ENCODE measurements around the gene GPX1. TPM values are rescaled to one million over a fixed set of nuclear protein-coding genes. Genes with fewer than 3 reads are reported as not detected.
"Not testable (repeated sequence)": the region's sequence is repeated elsewhere in the genome, so short reads cannot be mapped to it uniquely, and the experiment has no call there.

Gene GPX1
- total RNA-seq, 1 experiment from 2014 or later: 589 TPM

DNA sequence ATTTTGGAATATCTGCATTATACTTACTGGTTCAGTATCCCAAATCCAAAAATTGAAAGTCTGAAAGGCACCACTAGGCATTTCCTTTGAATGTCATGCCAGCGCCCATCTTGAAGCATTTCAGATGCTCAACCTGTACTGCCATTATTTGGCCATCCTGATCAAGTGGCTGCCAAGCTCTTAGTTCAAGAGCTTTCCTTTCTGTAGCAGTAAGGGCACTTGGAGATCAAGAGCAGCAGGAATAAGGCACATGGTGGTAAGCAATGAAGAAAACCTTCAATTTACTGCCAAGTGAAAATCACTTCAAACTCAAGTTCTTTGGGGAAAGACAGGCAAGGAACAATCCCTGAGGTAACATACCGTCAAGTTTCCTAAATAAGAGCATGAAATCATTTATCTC is 43.6 kb upstream of the GPX1 start:
- peaks cover 44% of the 10 kb centered on the region for H3K36me3 Mint-ChIP-seq (ENCODE audit: insufficient read depth, unreplicated experiment)
- DNase-seq (ENCODE audit: unreplicated experiment): no peak
- no peaks in the 10 kb centered on the region for H3K27me3 Mint-ChIP-seq (ENCODE audit: insufficient read depth, unreplicated experiment)
- H3K9me3 Mint-ChIP-seq (ENCODE audit: unreplicated experiment): no peaks in the 10 kb centered on the region
- intact Hi-C loops (cut with micrococcal nuclease): no loop called here
- ChIA-PET CTCF (interaction anchor here (1.0 kb wide), 1 partner anchor 13 kb away, joined by 8 read pairs; no protein-coding TSS in a partner anchor), POLR2A (no interaction called here)
- TF ChIP-seq, protein P1, sequence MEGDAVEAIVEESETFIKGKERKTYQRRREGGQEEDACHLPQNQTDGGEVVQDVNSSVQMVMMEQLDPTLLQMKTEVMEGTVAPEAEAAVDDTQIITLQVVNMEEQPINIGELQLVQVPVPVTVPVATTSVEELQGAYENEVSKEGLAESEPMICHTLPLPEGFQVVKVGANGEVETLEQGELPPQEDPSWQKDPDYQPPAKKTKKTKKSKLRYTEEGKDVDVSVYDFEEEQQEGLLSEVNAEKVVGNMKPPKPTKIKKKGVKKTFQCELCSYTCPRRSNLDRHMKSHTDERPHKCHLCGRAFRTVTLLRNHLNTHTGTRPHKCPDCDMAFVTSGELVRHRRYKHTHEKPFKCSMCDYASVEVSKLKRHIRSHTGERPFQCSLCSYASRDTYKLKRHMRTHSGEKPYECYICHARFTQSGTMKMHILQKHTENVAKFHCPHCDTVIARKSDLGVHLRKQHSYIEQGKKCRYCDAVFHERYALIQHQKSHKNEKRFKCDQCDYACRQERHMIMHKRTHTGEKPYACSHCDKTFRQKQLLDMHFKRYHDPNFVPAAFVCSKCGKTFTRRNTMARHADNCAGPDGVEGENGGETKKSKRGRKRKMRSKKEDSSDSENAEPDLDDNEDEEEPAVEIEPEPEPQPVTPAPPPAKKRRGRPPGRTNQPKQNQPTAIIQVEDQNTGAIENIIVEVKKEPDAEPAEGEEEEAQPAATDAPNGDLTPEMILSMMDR (IDR thresholded peaks at IDR 0.05; ENCODE audit: unreplicated experiment): no peak
- H3K4me3 Mint-ChIP-seq (ENCODE audit: unreplicated experiment): no peak overlapping the region
- no peak overlapping the region for H3K27ac Mint-ChIP-seq (ENCODE audit: low read depth, unreplicated experiment)
- BruUV-seq (replicated peaks): no TSS peak
- H3K4me1 Mint-ChIP-seq (ENCODE audit: insufficient read depth, unreplicated experiment): peaks cover 27% of the 10 kb centered on the region

GRCh38 chr3:49399461-49399860 is 41.3 kb upstream of the GPX1 start:
- H3K36me3 Mint-ChIP-seq (ENCODE audit: insufficient read depth, unreplicated experiment): peaks cover 49% of the 10 kb centered on the region
- POLR2A ChIA-PET: interaction anchor here (1.0 kb wide), 1 partner anchor 10 kb away, joined by 3 read pairs; no protein-coding TSS in a partner anchor
- CTCF ChIA-PET: interaction anchor here (0.6 to 0.7 kb wide), 3 partner anchors 137 to 419 kb away, joined by 3 to 4 read pairs (median 3); no protein-coding TSS in a partner anchor
- H3K27me3 Mint-ChIP-seq (ENCODE audit: insufficient read depth, unreplicated experiment): no peaks in the 10 kb centered on the region
- intact Hi-C loops (cut with micrococcal nuclease): no loop called here
- no peak overlapping the region for H3K4me3 Mint-ChIP-seq (ENCODE audit: unreplicated experiment)
- peaks cover 18% of the 10 kb centered on the region for H3K4me1 Mint-ChIP-seq (ENCODE audit: insufficient read depth, unreplicated experiment)
- TF ChIP-seq, protein P1 (IDR thresholded peaks at IDR 0.05; ENCODE audit: unreplicated experiment): no peak
- no TSS peak for BruUV-seq (replicated peaks)
- H3K9me3 Mint-ChIP-seq (ENCODE audit: unreplicated experiment): no peaks in the 10 kb centered on the region
- no peak for DNase-seq (ENCODE audit: unreplicated experiment)
- no peak overlapping the region for H3K27ac Mint-ChIP-seq (ENCODE audit: low read depth, unreplicated experiment)

- ChIA-PET POLR2A (interaction anchor here (0.6 to 1.0 kb wide), 3 partner anchors 11 to 1103 kb away, joined by 3 read pairs; no protein-coding TSS in a partner anchor), CTCF (no interaction called here)
- intact Hi-C loops (cut with micrococcal nuclease): no loop called here
- Mint-ChIP-seq H3K9me3 (ENCODE audit: unreplicated experiment) (no peaks in the 10 kb centered on the region), H3K36me3 (ENCODE audit: insufficient read depth, unreplicated experiment) (peaks cover 51% of the 10 kb centered on the region), H3K27me3 (ENCODE audit: insufficient read depth, unreplicated experiment) (no peaks in the 10 kb centered on the region), H3K27ac (ENCODE audit: low read depth, unreplicated experiment) (no peak overlapping the region), H3K4me3 (ENCODE audit: unreplicated experiment) (no peak overlapping the region), H3K4me1 (ENCODE audit: insufficient read depth, unreplicated experiment) (peaks cover 18% of the 10 kb centered on the region)
- TF ChIP-seq, protein P1 (IDR thresholded peaks at IDR 0.05; ENCODE audit: unreplicated experiment): no peak
- DNase-seq (ENCODE audit: unreplicated experiment): no peak
- BruUV-seq (replicated peaks): no TSS peak
Observed at GRCh38 chr3:49397470-49397869, 39.3 kb upstream of the GPX1 start.

DNA sequence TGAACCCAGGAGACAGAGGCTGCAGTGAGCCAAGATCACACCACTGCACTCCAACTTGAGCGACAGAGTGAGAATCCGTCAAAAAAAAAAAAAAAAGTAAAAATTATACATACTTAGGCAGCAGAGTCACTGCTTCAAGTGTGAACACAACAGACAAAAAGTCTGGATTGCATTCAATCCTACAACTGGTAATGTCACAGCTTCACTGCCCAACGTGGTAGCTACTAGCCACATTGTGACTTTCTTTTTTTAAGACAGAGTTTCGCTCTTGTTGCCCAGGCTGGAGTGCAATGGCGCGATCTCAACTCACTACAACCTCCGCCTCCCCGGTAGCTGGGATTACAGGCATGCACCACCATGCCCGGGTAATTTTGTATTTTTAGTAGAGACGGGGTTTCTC is 33.2 kb upstream of the GPX1 start:
- H3K4me3 Mint-ChIP-seq (ENCODE audit: unreplicated experiment); BruUV-seq (replicated peaks); intact Hi-C loops (cut with micrococcal nuclease); DNase-seq (ENCODE audit: unreplicated experiment); H3K27me3 Mint-ChIP-seq (ENCODE audit: insufficient read depth, unreplicated experiment); H3K27ac Mint-ChIP-seq (ENCODE audit: low read depth, unreplicated experiment); CTCF ChIA-PET; H3K9me3 Mint-ChIP-seq (ENCODE audit: unreplicated experiment); POLR2A ChIA-PET: not testable (repeated sequence)
- peaks cover 28% of the 10 kb centered on the region for H3K36me3 Mint-ChIP-seq (ENCODE audit: insufficient read depth, unreplicated experiment)
- peaks cover 20% of the 10 kb centered on the region for H3K4me1 Mint-ChIP-seq (ENCODE audit: insufficient read depth, unreplicated experiment)
